Lower leg skin (tissue), 4 donors: Measurements from ENCODE around the gene PITX3. TPM values are rescaled to one million over a fixed set of nuclear protein-coding genes. Genes with fewer than 3 reads are reported as not detected.

ENCODE experiments used
- DNase-seq, 2 donors: peaks; one replicate each; pipeline ENCODE4 v3.0.0-alpha.2; 2019; ENCODE audit warnings: low spot score in 2 of 2
- H3K4me3 ChIP-seq: fragments of 200-600 bp; sonication (generic); 2 replicates; pipeline ENCODE4 v1.5.1; 2017; ENCODE audit warnings: mild to moderate bottlenecking, low read depth; ENCODE audit not compliant: poor library complexity, severe bottlenecking
- POLR2A ChIP-seq, 2 donors: fragments of 450-650 bp; IDR thresholded peaks; one replicate each; pipeline ENCODE4 v1.6.1; 2016 to 2017; ENCODE audit warnings: antibody characterized with exemption in 2 of 2, mild to moderate bottlenecking in 1 of 2, moderate library complexity in 1 of 2
- WGBS, 2 donors: methylation state at CpG; one replicate each; pipeline ENCODE4 v1.1.5; 2018; 5-methylcytosine and 5-hydroxymethylcytosine counted together
- intact Hi-C: fragments of 100-400 bp; cut with DNase I; formaldehyde crosslinking; loops from one replicate; pipeline ENCODE4 v1.15.0; 2023; ENCODE audit warnings: low total_unique reads
- total RNA-seq, 4 donors: library from RNA; depleted of rRNA; stranded (reverse); fragments of >200 nt; gene quantifications; one replicate each; pipeline ENCODE4 v1.1.0, GENCODE V29; 2016
- TF ChIP-seq, protein P1 (sequence below), 3 donors: fragments of 450-650 bp; IDR thresholded peaks; one replicate each; pipeline ENCODE4 v1.5.1; 2016; ENCODE audit warnings: antibody characterized with exemption in 3 of 3, mild to moderate bottlenecking in 3 of 3, moderate library complexity in 2 of 3

Gene PITX3
- total RNA-seq, 4 donors from 2014 or later: not detected

DNA sequence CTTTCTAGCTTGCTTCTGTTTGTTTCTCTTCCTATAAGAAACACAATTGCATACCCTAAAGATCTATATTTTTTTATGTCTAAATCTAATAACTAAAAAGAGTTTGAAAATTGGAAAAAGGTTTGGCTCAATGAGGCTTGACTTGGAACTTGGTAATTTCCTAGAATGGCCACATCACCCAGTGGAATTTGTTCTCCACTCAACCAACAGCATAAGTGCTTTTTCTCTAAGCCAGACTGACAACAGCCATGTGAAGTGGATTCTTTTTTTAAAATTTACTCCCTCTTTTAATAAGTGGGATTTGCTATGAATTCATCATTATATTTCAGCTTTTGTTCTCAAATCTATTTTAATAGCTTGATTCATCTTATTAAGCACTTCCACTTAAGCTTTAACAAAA lies 37.8 kb upstream of the PITX3 start:
- no peak for DNase-seq

DNA sequence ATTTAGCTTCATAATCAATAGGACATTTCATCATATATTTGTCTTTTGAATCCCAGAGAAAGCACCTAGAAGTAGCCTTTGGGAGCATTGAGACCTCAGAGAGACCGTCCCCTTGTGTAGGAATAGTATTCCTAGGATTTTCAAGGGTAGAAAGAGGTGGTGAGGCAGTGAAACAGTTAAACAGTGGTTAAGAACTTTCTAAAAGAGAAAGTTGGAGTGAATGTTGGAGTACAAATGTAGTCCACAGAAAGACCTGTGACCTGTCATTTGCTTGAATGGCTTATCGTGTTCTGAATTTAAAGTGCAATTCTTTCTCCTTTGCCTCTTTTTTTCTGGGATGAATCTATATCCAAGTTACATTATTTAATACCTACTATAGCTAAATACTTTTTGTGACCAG lies 34.0 kb upstream of the PITX3 start:
- intact Hi-C loops: no loop called here
- TF ChIP-seq POLR2A (IDR thresholded peaks at IDR 0.05): no peak
- TF ChIP-seq, protein P1, sequence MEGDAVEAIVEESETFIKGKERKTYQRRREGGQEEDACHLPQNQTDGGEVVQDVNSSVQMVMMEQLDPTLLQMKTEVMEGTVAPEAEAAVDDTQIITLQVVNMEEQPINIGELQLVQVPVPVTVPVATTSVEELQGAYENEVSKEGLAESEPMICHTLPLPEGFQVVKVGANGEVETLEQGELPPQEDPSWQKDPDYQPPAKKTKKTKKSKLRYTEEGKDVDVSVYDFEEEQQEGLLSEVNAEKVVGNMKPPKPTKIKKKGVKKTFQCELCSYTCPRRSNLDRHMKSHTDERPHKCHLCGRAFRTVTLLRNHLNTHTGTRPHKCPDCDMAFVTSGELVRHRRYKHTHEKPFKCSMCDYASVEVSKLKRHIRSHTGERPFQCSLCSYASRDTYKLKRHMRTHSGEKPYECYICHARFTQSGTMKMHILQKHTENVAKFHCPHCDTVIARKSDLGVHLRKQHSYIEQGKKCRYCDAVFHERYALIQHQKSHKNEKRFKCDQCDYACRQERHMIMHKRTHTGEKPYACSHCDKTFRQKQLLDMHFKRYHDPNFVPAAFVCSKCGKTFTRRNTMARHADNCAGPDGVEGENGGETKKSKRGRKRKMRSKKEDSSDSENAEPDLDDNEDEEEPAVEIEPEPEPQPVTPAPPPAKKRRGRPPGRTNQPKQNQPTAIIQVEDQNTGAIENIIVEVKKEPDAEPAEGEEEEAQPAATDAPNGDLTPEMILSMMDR (IDR thresholded peaks at IDR 0.05): no peak
- WGBS, 2 donors: 95 to 97% methylated on average over 2 of the region's 2 CpGs
- H3K4me3 ChIP-seq: no peak overlapping the region
- no peak for DNase-seq

More for the DNA sequence above, 37.8 kb upstream of the PITX3 start:
- TF ChIP-seq, protein P1 (IDR thresholded peaks at IDR 0.05): no peak
- TF ChIP-seq POLR2A (IDR thresholded peaks at IDR 0.05): no peak
- no peak overlapping the region for H3K4me3 ChIP-seq
- intact Hi-C loops: no loop called here

DNA sequence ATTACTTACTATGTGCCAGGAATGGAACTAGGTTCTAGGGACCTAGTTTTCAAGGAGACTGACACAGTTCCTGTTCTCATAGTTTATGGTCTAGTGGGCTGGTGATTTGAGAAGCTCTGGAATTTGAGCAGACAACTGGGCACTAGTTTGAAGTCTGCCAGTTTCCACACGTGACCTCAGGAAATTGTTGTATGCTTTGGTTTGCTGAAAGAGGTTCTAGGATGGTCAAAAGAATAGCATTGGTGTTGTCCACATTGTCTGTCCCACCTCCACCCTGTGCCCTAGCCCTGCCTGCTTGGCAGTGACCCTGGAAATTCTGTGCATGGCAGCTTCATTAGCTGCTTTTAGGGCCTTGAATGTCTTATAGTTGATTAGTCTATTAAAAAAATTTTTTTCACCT lies 32.8 kb upstream of the PITX3 start:
- TF ChIP-seq POLR2A (IDR thresholded peaks at IDR 0.05): no peak
- TF ChIP-seq, protein P1 (IDR thresholded peaks at IDR 0.05): no peak
- intact Hi-C loops: no loop called here
- 75 to 87% methylated on average over 1 of the region's 1 CpG for WGBS, 2 donors

GRCh38 chr10:102269017-102269416 lies 27.7 kb upstream of the PITX3 start:
- no peak for TF ChIP-seq POLR2A (IDR thresholded peaks at IDR 0.05)
- TF ChIP-seq, protein P1 (IDR thresholded peaks at IDR 0.05): no peak
- intact Hi-C loops: no loop called here
- DNase-seq: no peak
- WGBS, 2 donors: 39 to 41% methylated on average over 3 of the region's 3 CpGs
- no peak overlapping the region for H3K4me3 ChIP-seq

More for the DNA sequence above, 32.8 kb upstream of the PITX3 start:
- DNase-seq: no peak
- H3K4me3 ChIP-seq: no peak overlapping the region

- H3K4me3 ChIP-seq: no peak overlapping the region
- no peak for TF ChIP-seq POLR2A (IDR thresholded peaks at IDR 0.05)
- TF ChIP-seq, protein P1 (IDR thresholded peaks at IDR 0.05): no peak
- no peak for DNase-seq
- intact Hi-C loops: no loop called here
Observed at GRCh38 chr10:102268375-102268888, 27.1 kb upstream of the PITX3 start.

GRCh38 chr10:102267748-102268147 lies 26.4 kb upstream of the PITX3 start:
- TF ChIP-seq, protein P1 (IDR thresholded peaks at IDR 0.05): no peak
- no peak for TF ChIP-seq POLR2A (IDR thresholded peaks at IDR 0.05)
- no peak overlapping the region for H3K4me3 ChIP-seq
- DNase-seq: no peak
- intact Hi-C loops: no loop called here
